Measurements from ENCODE around the gene ATP11C.

ATP11C gene

DNA sequence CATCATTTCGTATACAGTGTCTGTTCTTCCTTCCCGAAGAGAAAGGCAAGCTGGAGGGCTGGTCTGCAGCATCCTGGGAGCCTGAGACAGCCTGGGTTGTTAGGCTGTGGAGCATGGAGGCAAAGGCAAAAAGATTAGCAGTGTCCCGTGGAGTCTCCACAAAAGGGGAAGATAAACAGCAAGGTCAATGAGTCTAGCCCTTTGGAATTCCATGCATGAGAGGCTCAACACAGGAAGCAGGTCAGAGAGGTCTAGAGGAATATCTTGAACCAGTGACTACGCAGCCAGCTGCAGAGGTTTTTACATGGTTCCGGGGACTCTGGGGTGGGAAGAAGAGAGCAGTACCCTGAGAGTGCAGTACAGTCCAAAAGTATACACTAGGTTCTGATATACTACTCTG is 212.7 kb downstream of the ATP11C start:
- DNase-seq (ENCODE audit: low spot score), result no peak

DNA sequence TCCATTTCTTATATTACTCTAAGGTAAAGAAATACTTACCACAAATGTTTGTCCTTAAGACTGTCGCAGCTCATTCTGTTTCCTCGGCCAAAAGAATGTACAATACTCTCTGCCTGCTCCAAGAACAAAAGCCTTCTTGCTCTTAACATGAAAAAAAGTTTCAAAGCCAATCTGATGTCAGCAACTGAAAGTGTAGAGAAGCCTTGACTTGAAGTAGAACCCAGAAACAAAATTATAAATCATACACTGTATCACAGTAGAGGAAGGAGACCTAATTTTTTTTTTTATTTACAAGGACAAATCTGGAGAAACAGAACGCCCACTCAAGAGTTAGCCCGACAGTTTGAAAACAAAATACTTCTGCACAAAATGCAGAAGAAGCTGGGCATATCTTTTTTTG is 224.8 kb downstream of the ATP11C start, which contains the start of gene MCF2:
Gene MCF2, minus strand, starts transcription at position 101 of the 400 bp plus-strand sequence. CDS start 56,423 bp downstream, outside the sequence.
- Histone ChIP-seq H3K4me3 (ENCODE audit: severe bottlenecking) (no peak within 1 kb of the TSS), H3K36me3 (ENCODE audit: low read depth) (no peaks in the 10 kb centered on the region), H3K9me3 (ENCODE audit: severe bottlenecking) (no peaks in the 10 kb centered on the region), H3K4me1 (ENCODE audit: insufficient read depth, poor library complexity, severe bottlenecking) (no peaks in the 10 kb centered on the region), H3K27ac (ENCODE audit: poor library complexity, severe bottlenecking) (no peak within 1 kb of the TSS), H3K27me3 (ENCODE audit: insufficient read depth, poor library complexity, severe bottlenecking) (no peaks in the 10 kb centered on the region)
- ATAC-seq (ENCODE audit: low read depth), result no peak
- DNase-seq (ENCODE audit: low spot score), result no peak
- TF ChIP-seq, protein P1, sequence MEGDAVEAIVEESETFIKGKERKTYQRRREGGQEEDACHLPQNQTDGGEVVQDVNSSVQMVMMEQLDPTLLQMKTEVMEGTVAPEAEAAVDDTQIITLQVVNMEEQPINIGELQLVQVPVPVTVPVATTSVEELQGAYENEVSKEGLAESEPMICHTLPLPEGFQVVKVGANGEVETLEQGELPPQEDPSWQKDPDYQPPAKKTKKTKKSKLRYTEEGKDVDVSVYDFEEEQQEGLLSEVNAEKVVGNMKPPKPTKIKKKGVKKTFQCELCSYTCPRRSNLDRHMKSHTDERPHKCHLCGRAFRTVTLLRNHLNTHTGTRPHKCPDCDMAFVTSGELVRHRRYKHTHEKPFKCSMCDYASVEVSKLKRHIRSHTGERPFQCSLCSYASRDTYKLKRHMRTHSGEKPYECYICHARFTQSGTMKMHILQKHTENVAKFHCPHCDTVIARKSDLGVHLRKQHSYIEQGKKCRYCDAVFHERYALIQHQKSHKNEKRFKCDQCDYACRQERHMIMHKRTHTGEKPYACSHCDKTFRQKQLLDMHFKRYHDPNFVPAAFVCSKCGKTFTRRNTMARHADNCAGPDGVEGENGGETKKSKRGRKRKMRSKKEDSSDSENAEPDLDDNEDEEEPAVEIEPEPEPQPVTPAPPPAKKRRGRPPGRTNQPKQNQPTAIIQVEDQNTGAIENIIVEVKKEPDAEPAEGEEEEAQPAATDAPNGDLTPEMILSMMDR (IDR thresholded peaks at IDR 0.05; ENCODE audit: poor library complexity, severe bottlenecking), result no peak

More for the DNA sequence above, 212.7 kb downstream of the ATP11C start:
- Histone ChIP-seq H3K36me3 (ENCODE audit: low read depth) (no peaks in the 10 kb centered on the region), H3K27ac (ENCODE audit: poor library complexity, severe bottlenecking) (no peak overlapping the region), H3K4me1 (ENCODE audit: insufficient read depth, poor library complexity, severe bottlenecking) (no peaks in the 10 kb centered on the region), H3K4me3 (ENCODE audit: severe bottlenecking) (no peak overlapping the region), H3K9me3 (ENCODE audit: severe bottlenecking) (no peaks in the 10 kb centered on the region), H3K27me3 (ENCODE audit: insufficient read depth, poor library complexity, severe bottlenecking) (no peaks in the 10 kb centered on the region)
- ATAC-seq (ENCODE audit: low read depth), result peak; percentile 75
- TF ChIP-seq, protein P1 (IDR thresholded peaks at IDR 0.05; ENCODE audit: poor library complexity, severe bottlenecking), result no peak

DNA sequence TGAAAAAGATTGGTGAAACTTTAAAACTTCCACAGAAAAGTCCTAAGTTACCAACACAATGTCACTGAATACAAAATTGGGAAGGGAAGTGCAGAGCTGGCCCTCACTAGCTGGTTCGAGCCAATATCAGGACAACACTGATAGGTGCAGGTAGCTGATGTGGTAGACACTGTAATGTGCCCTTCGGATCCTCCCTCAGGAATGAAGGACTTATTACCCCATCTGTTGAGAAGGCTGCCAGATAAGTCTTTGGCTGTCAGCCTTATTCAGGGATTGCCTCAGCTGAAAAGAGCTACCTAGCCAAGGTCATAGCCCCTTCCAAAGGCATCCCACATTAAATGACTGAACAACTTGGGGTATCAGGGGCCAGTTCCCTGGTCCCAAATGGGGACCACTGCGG is 230.2 kb downstream of the ATP11C start:
- H3K4me3 ChIP-seq (ENCODE audit: severe bottlenecking), result no peak overlapping the region
- ATAC-seq (ENCODE audit: low read depth) (no peak), DNase-seq (ENCODE audit: low spot score) (no peak)
- H3K27ac ChIP-seq (ENCODE audit: poor library complexity, severe bottlenecking), result no peak overlapping the region
- TF ChIP-seq, protein P1 (IDR thresholded peaks at IDR 0.05; ENCODE audit: poor library complexity, severe bottlenecking), result no peak
- H3K36me3 ChIP-seq (ENCODE audit: low read depth), result no peaks in the 10 kb centered on the region
- H3K27me3 ChIP-seq (ENCODE audit: insufficient read depth, poor library complexity, severe bottlenecking), result no peaks in the 10 kb centered on the region
- no peaks in the 10 kb centered on the region for H3K4me1 ChIP-seq (ENCODE audit: insufficient read depth, poor library complexity, severe bottlenecking)
- H3K9me3 ChIP-seq (ENCODE audit: severe bottlenecking), result no peaks in the 10 kb centered on the region

DNA sequence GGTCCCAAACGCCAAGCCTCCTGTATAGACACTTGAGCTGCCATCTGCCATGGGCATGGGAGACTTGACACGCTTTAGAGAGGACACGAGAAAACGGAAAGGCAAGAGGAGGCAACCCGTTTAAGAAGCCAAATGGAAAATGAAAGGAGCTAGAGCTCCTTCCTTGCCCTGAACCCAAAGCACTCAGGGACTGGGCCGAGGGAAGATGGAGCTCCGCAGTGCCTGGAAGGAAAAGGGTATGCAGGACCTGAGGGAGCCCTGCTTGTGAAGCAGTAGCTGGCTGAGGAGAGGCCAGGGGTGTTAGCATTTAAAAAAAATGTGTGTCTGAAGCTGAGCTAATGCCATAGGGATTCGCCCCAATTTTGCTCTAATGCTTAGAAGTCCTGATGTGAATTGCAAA is 239.9 kb downstream of the ATP11C start:
- TF ChIP-seq, protein P1 (IDR thresholded peaks at IDR 0.05; ENCODE audit: poor library complexity, severe bottlenecking), result no peak
- no peak overlapping the region for H3K27ac ChIP-seq (ENCODE audit: poor library complexity, severe bottlenecking)
- no peak overlapping the region for H3K4me3 ChIP-seq (ENCODE audit: severe bottlenecking)
- ATAC-seq (ENCODE audit: low read depth) (no peak), DNase-seq (ENCODE audit: low spot score) (no peak)
- H3K9me3 ChIP-seq (ENCODE audit: severe bottlenecking), result no peaks in the 10 kb centered on the region
- no peaks in the 10 kb centered on the region for H3K27me3 ChIP-seq (ENCODE audit: insufficient read depth, poor library complexity, severe bottlenecking)
- no peaks in the 10 kb centered on the region for H3K4me1 ChIP-seq (ENCODE audit: insufficient read depth, poor library complexity, severe bottlenecking)
- H3K36me3 ChIP-seq (ENCODE audit: low read depth), result no peaks in the 10 kb centered on the region

DNA sequence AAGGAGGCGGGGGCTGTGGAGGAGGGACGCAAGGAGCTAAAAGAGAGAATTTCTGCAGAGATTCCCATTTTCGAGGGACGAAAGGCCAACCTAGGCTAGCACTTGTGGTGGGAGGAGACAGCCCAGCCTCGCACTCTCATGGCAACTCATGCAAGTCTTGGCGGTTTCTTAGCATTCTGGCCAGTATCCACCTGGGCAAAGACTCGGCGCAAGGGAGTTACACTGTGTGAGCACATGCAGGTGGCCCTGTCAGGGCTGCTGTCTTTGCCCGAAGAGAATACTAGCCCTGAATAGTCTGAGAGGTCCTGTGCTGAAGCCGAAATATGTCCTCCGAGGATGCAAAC is 240.4 kb downstream of the ATP11C start:
- Histone ChIP-seq H3K36me3 (ENCODE audit: low read depth) (no peaks in the 10 kb centered on the region), H3K27me3 (ENCODE audit: insufficient read depth, poor library complexity, severe bottlenecking) (no peaks in the 10 kb centered on the region), H3K4me1 (ENCODE audit: insufficient read depth, poor library complexity, severe bottlenecking) (no peaks in the 10 kb centered on the region), H3K27ac (ENCODE audit: poor library complexity, severe bottlenecking) (no peak overlapping the region), H3K9me3 (ENCODE audit: severe bottlenecking) (no peaks in the 10 kb centered on the region), H3K4me3 (ENCODE audit: severe bottlenecking) (no peak overlapping the region)
- ATAC-seq (ENCODE audit: low read depth), result 0 out of 3 replicates have a peak, but pooled peaks have one; percentile 14
- TF ChIP-seq, protein P1 (IDR thresholded peaks at IDR 0.05; ENCODE audit: poor library complexity, severe bottlenecking), result no peak
- no peak for DNase-seq (ENCODE audit: low spot score)
